ENCODE results near the gene PRKAA2. TPM values are rescaled to one million over a fixed set of nuclear protein-coding genes. Genes with fewer than 3 reads are reported as not detected.
"Not testable (repeated sequence)": the region's sequence is repeated elsewhere in the genome, so short reads cannot be mapped to it uniquely, and the experiment has no call there.

The PRKAA2 gene
- 1 to 10 TPM; 1.1 to 4.3 (median 1.3) TPM for total RNA-seq

GRCh38 chr1:56644919-56645676 is at the start of gene PRKAA2:
TSS of gene PRKAA2 (plus strand) at chr1:56645314. CDS start at chr1:56645388, 74 bp downstream.
- Histone ChIP-seq H3K4me1 (peaks cover 18% of the 10 kb centered on the region), H3K9me3 (no peaks in the 10 kb centered on the region), H3K36me3 (no peaks in the 10 kb centered on the region), H3K4me3 (peak within 1 kb of the TSS; percentile 63), H3K27ac (peak within 1 kb of the TSS; percentile 64), H3K27me3 (peaks cover 13% of the 10 kb centered on the region)
- no peak for DNase-seq (ENCODE audit: low spot score in 2 of 2)
- WGBS: 1% methylated on average over 44 of the region's 103 CpGs
- no peak for TF ChIP-seq POLR2A (IDR thresholded peaks at IDR 0.05)
- TF ChIP-seq CTCF (IDR thresholded peaks at IDR 0.05): no peak
- TF ChIP-seq POLR2AphosphoS5 (IDR thresholded peaks at IDR 0.05): no peak
- no peak for TF ChIP-seq EP300 (IDR thresholded peaks at IDR 0.05)

DNA sequence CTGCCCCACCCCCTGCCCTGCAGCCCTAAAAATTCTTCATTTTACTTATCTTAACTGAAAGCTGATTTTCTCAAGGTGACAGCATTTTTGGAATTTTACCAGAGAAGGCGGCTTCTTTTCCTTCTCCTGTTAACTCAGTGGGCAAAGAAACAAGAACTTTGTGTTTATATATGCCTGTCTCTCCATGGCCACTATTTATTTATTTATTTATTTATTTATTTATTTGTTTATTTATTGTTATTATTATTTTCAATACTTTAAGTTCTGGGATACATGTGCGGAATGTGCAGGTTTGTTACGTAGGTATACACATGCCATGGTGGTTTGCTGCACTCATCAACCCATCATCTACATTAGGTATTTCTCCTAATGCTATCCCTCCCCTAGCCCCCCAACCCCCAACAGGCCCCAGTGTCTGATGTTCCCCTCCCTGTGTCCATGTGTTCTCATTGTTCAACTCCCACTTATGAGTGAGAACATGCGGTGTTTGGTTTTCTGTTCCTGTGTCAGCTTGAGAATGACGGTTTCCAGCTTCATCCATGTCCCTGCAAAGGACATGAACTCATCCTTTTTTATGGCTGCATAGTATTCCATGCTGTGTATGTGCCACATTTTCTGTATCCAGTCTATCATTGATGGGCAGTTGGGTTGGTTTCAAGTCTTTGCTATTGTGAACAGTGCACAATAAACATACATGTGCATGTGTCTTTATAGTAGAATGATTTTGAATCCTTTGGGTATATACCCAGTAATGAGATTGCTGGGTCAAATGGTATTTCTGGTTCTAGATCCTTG is 49.5 kb upstream of the PRKAA2 start:
- not testable (repeated sequence) for H3K27ac ChIP-seq; H3K4me1 ChIP-seq; H3K9me3 ChIP-seq; H3K4me3 ChIP-seq; H3K27me3 ChIP-seq; DNase-seq (ENCODE audit: low spot score in 2 of 2); H3K36me3 ChIP-seq
- 91% methylated on average over 5 of the region's 5 CpGs for WGBS

DNA sequence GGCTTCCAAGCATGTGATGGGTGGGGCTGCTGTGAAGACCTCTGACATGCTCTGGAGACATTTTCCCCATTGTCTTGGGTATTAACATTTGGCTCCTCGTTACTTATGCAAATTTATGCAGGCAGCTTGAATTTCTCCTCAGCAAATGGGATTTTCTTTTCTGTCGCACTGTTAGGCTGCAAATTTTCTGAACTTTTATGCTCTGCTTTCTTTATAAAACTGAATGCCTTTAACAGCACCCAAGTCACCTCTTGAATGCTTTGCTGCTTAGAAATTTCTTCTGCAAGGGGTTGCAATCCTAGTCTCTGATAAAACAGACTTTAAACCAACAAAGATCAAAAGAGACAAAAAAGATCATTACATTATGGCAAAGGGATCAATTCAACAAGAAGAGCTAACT is 35.0 kb upstream of the PRKAA2 start:
- not testable (repeated sequence) for H3K4me3 ChIP-seq; H3K9me3 ChIP-seq; DNase-seq (ENCODE audit: low spot score in 2 of 2); H3K27me3 ChIP-seq; H3K36me3 ChIP-seq; H3K4me1 ChIP-seq; H3K27ac ChIP-seq
- 79% methylated on average over 2 of the region's 2 CpGs for WGBS

- H3K36me3 ChIP-seq; H3K9me3 ChIP-seq; H3K27me3 ChIP-seq; H3K27ac ChIP-seq; H3K4me1 ChIP-seq; H3K4me3 ChIP-seq; DNase-seq (ENCODE audit: low spot score in 2 of 2): not testable (repeated sequence)
- 87% methylated on average over 6 of the region's 6 CpGs for WGBS
These were observed 34.3 kb upstream of the PRKAA2 start for GRCh38 chr1:56610770-56611169.

GRCh38 chr1:56617141-56617540 is 28.0 kb upstream of the PRKAA2 start:
- TF ChIP-seq EP300 (IDR thresholded peaks at IDR 0.05): no peak
- TF ChIP-seq POLR2AphosphoS5 (IDR thresholded peaks at IDR 0.05): no peak
- no peak for TF ChIP-seq POLR2A (IDR thresholded peaks at IDR 0.05)
- TF ChIP-seq CTCF (IDR thresholded peaks at IDR 0.05): no peak
- 57% methylated on average over 2 of the region's 2 CpGs for WGBS
- Histone ChIP-seq H3K4me3 (no peak overlapping the region), H3K36me3 (no peaks in the 10 kb centered on the region), H3K4me1 (no peaks in the 10 kb centered on the region), H3K9me3 (no peaks in the 10 kb centered on the region), H3K27me3 (no peaks in the 10 kb centered on the region), H3K27ac (no peak overlapping the region)
- DNase-seq (ENCODE audit: low spot score in 2 of 2): no peak

DNA sequence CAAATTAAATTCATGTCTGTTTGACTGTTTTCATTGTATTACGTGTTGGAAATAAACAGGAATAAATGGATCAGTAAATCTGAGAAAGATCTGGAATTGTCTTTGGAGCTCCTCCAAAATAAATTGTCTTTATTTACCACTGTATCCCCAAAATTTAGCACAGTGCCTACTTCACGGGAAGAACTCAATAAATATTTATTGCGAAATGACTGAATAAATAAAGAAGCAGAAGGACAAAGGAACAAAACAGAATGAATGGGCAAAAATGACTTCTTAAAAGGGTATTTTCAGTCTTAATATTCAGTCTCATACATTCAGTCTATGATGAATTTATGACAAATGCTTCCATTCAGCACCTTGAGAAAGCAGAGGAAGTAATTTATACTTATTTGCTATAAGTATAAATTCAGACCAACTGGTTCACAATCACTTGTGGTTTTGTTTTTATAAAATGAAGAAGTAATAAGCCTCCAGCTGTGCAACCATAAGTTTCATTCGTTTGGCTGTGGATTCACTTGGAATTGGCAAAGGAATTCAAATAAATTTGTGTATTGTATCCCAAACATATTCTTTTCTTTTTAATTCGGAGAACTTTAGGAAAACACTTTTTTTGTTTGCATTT is 19.2 kb upstream of the PRKAA2 start:
- Histone ChIP-seq H3K27ac (no peak overlapping the region), H3K4me1 (no peaks in the 10 kb centered on the region), H3K27me3 (peaks cover 6% of the 10 kb centered on the region), H3K9me3 (no peaks in the 10 kb centered on the region), H3K36me3 (no peaks in the 10 kb centered on the region), H3K4me3 (no peak overlapping the region)
- TF ChIP-seq EP300 (IDR thresholded peaks at IDR 0.05): no peak
- TF ChIP-seq POLR2AphosphoS5 (IDR thresholded peaks at IDR 0.05): no peak
- TF ChIP-seq CTCF (IDR thresholded peaks at IDR 0.05): no peak
- TF ChIP-seq POLR2A (IDR thresholded peaks at IDR 0.05): no peak
- WGBS: 56% methylated on average over 5 of the region's 5 CpGs
- DNase-seq (ENCODE audit: low spot score in 2 of 2): no peak

All from suprapubic skin (tissue), 4 donors.